Measurements from ENCODE around the gene WDR53. TPM values are rescaled to one million over a fixed set of nuclear protein-coding genes. Genes with fewer than 3 reads are reported as not detected.
"Not testable (repeated sequence)": the region's sequence is repeated elsewhere in the genome, so short reads cannot be mapped to it uniquely, and the experiment has no call there.

Gene WDR53
- total RNA-seq: 10 to 100 TPM; 15.1 to 23.0 TPM
- 13.1 TPM for polyA plus RNA-seq (2013, experiment 1 of 2)
- polyA plus RNA-seq (2013, experiment 2 of 2): 10.7 TPM
- long read RNA-seq, experiment 1, partial matches to known transcripts: 2 of 4 reads
- long read RNA-seq, experiment 1, other reads (novel, unspliced or antisense): 2 of 4 reads
- long read RNA-seq, experiment 2, partial matches to known transcripts: 10 of 24 reads
- long read RNA-seq, experiment 2, other reads (novel, unspliced or antisense): 11 of 24 reads
- long read RNA-seq, experiment 3, partial matches to known transcripts: 5 of 19 reads
- long read RNA-seq, experiment 3, other reads (novel, unspliced or antisense): 10 of 19 reads
- long read RNA-seq, experiment 4, partial matches to known transcripts: 4 of 40 reads
- long read RNA-seq, experiment 4, other reads (novel, unspliced or antisense): 33 of 40 reads

DNA sequence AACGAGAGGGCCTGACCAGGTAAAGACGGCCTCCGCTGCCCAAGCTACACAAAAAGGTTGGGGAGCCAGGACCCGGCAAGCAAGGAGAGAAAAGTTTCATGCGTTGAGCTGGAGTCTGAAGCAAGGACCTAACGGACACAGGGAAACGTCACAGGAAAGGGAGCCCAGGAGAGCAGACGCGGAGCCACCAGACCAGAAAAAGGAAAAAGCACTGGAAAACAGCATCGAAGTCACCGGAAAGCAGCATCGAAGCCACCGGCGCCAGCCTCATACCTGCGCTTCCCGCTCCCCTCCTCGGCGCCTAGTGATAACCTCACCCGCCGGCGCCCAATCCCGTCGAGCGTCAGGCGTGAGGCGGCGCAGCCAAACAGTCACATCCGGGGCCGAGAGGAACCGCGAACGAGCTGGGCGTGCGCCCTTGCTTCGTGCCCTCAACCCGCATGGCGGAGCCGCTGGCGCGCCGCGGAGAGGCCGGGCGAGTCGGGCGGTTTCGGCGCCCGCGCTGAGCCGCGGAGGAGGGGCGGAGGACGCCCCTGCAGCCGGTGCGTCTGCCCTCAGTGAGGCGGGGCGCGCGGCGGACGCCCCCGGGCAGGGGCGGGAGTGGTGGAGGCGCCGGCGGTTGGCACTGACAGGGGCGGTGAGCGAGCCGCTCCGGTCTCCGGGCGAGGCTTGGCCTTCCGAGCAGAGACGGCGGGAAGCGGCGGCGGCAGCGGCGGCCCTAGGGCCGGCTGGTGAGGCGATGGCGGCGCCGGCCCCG is at the start of gene WDR53, which contains the start of gene FBXO45:
WDR53 (minus strand) TSS at position 309 of the 757 bp plus-strand sequence. CDS start 7,079 bp downstream, outside the sequence.
FBXO45 (plus strand) TSS at position 415 of the 757 bp plus-strand sequence; CDS start at position 740, 325 bp downstream.
- H3K4me3 ChIP-seq (ENCODE audit: low read length): peak within 1 kb of the TSS; percentile 100
- no peaks in the 10 kb centered on the region for H3K9me3 ChIP-seq (ENCODE audit: control insufficient read depth, low read length)
- peak within 1 kb of the TSS; percentile 92 for H3K4me3 Mint-ChIP-seq
- peak; percentile 98 for DNase-seq
- H3K27ac Mint-ChIP-seq: peak within 1 kb of the TSS; percentile 99
- TF ChIP-seq, protein P1, sequence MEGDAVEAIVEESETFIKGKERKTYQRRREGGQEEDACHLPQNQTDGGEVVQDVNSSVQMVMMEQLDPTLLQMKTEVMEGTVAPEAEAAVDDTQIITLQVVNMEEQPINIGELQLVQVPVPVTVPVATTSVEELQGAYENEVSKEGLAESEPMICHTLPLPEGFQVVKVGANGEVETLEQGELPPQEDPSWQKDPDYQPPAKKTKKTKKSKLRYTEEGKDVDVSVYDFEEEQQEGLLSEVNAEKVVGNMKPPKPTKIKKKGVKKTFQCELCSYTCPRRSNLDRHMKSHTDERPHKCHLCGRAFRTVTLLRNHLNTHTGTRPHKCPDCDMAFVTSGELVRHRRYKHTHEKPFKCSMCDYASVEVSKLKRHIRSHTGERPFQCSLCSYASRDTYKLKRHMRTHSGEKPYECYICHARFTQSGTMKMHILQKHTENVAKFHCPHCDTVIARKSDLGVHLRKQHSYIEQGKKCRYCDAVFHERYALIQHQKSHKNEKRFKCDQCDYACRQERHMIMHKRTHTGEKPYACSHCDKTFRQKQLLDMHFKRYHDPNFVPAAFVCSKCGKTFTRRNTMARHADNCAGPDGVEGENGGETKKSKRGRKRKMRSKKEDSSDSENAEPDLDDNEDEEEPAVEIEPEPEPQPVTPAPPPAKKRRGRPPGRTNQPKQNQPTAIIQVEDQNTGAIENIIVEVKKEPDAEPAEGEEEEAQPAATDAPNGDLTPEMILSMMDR (conservative IDR thresholded peaks at IDR 0.05): no peak
- H3K4me1 ChIP-seq (ENCODE audit: control insufficient read depth, insufficient read depth, low read length): no peaks in the 10 kb centered on the region
- H3K36me3 ChIP-seq (ENCODE audit: control insufficient read depth, insufficient read depth, low read length): no peaks in the 10 kb centered on the region
- no peaks in the 10 kb centered on the region for H3K9me3 Mint-ChIP-seq
- H3K27me3 ChIP-seq (ENCODE audit: control insufficient read depth, insufficient read depth, low read length, poor library complexity, severe bottlenecking): no peaks in the 10 kb centered on the region
- H3K27ac ChIP-seq (ENCODE audit: low read depth, low read length): peak within 1 kb of the TSS; percentile 47
- H3K9ac ChIP-seq (ENCODE audit: extremely low read depth, low read length, poor library complexity, severe bottlenecking): peak within 1 kb of the TSS; percentile 94
- peaks cover 8% of the 10 kb centered on the region for H3K4me1 Mint-ChIP-seq
- no peaks in the 10 kb centered on the region for H3K27me3 Mint-ChIP-seq (ENCODE audit: insufficient read depth)
- peaks cover 5% of the 10 kb centered on the region for H3K36me3 Mint-ChIP-seq (ENCODE audit: low read depth)
- 0% methylated on average over 41 to 87 of the region's 87 CpGs for WGBS, 2 experiments (ENCODE audit: insufficient coverage in 1 of 2, insufficient read length in 1 of 2)

DNA sequence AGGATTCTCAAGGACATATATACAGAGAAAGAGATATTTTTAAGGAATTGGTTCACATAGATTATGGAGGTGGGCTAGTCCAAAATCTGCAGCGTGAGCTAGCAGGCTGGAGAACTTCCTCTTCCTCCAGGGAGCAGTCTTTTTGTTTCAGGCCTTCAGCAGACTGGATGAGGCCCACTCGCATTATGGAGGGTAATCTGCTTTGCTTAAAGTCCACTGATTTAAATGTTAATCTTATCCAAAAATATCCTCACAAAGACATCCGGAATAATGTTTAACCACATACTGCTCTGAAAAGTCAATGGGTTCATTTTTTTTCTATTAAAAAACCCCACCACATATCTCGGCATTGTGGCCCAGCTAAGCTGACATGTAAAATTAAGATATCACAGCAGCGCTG is 48.9 kb upstream of the WDR53 start:
- DNase-seq: no peak
- no peaks in the 10 kb centered on the region for H3K27me3 ChIP-seq (ENCODE audit: control insufficient read depth, insufficient read depth, low read length, poor library complexity, severe bottlenecking)
- no peak overlapping the region for H3K27ac Mint-ChIP-seq
- H3K9ac ChIP-seq (ENCODE audit: extremely low read depth, low read length, poor library complexity, severe bottlenecking): no peak overlapping the region
- no peaks in the 10 kb centered on the region for H3K36me3 ChIP-seq (ENCODE audit: control insufficient read depth, insufficient read depth, low read length)
- H3K36me3 Mint-ChIP-seq (ENCODE audit: low read depth): no peaks in the 10 kb centered on the region
- H3K4me3 Mint-ChIP-seq: no peak overlapping the region
- H3K4me1 ChIP-seq (ENCODE audit: control insufficient read depth, insufficient read depth, low read length): no peaks in the 10 kb centered on the region
- peaks cover 21% of the 10 kb centered on the region for H3K4me1 Mint-ChIP-seq
- 93 to 95% methylated on average over 2 to 5 of the region's 5 CpGs for WGBS, 2 experiments (ENCODE audit: insufficient coverage in 1 of 2, insufficient read length in 1 of 2)
- H3K9me3 ChIP-seq (ENCODE audit: control insufficient read depth, low read length): no peaks in the 10 kb centered on the region
- H3K4me3 ChIP-seq (ENCODE audit: low read length): no peak overlapping the region
- no peaks in the 10 kb centered on the region for H3K27me3 Mint-ChIP-seq (ENCODE audit: insufficient read depth)
- no peaks in the 10 kb centered on the region for H3K9me3 Mint-ChIP-seq
- H3K27ac ChIP-seq (ENCODE audit: low read depth, low read length): no peak overlapping the region
- TF ChIP-seq, protein P1 (conservative IDR thresholded peaks at IDR 0.05): no peak

DNA sequence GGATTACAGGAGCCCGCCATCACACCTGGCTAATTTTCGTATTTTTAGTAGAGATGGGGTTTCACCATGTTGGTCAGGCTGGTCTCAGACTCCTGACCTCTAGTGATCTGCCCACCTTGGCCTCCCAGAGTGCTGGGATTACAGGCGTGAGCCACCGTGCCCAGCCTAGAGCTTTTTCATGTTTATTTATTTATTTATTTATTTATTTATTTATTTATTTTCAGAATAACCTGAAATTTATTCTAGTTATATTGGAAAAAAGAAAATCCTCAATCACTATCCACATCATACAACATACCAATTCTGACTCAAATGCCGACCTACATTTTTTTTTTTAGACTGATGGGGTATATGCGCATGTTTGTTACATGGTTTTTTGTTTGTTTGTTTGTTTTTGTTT is 46.9 kb upstream of the WDR53 start:
- H3K27me3 Mint-ChIP-seq (ENCODE audit: insufficient read depth); H3K36me3 ChIP-seq (ENCODE audit: control insufficient read depth, insufficient read depth, low read length); H3K4me1 ChIP-seq (ENCODE audit: control insufficient read depth, insufficient read depth, low read length); H3K9ac ChIP-seq (ENCODE audit: extremely low read depth, low read length, poor library complexity, severe bottlenecking); H3K4me3 Mint-ChIP-seq; H3K27ac ChIP-seq (ENCODE audit: low read depth, low read length); H3K27me3 ChIP-seq (ENCODE audit: control insufficient read depth, insufficient read depth, low read length, poor library complexity, severe bottlenecking); H3K27ac Mint-ChIP-seq; H3K9me3 Mint-ChIP-seq; H3K9me3 ChIP-seq (ENCODE audit: control insufficient read depth, low read length); DNase-seq; H3K4me3 ChIP-seq (ENCODE audit: low read length); H3K36me3 Mint-ChIP-seq (ENCODE audit: low read depth): not testable (repeated sequence)
- H3K4me1 Mint-ChIP-seq: peaks cover 17% of the 10 kb centered on the region
- 88 to 93% methylated on average over 2 to 3 of the region's 6 CpGs for WGBS, 2 experiments (ENCODE audit: insufficient coverage in 1 of 2, insufficient read length in 1 of 2)

Data from endodermal cell (in vitro differentiated cells).